Tongue (tissue), 2 donors: Measurements from ENCODE around the gene COL6A3. TPM values are rescaled to one million over a fixed set of nuclear protein-coding genes. Genes with fewer than 3 reads are reported as not detected.
"Not testable (repeated sequence)": the region's sequence is repeated elsewhere in the genome, so short reads cannot be mapped to it uniquely, and the experiment has no call there.

Experiments
- DNase-seq: peaks from one replicate; pipeline ENCODE4 v3.0.0-alpha.2; 2015
- total RNA-seq: library from RNA; depleted of rRNA; stranded (reverse); fragments of >200 nt; gene quantifications from one replicate; pipeline ENCODE4 v1.2.3, GENCODE V29; 2014

The COL6A3 gene
- total RNA-seq, 1 donor from 2014 or later, result 661 TPM

DNA sequence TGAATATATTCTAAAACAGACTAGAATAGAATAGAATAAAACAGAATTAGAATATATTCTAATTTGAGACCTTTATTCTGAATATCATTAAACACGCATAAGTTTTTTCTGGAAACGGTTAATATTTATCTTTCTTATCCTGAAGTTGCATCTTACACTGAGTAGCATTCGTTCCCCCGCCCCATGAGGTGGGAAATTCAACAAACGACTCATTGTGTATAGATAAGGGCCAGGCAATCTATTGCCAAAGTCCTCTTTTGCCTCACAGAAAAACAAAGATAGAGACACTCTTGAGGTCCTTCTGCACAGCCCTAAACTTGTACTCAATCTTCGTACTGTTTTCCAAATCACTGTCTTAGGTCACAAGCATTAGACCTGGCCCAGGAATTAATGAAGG is 98.1 kb downstream of the COL6A3 start:
- DNase-seq, result no peak

GRCh38 chr2:237315170-237315828 is 98.7 kb downstream of the COL6A3 start:
- DNase-seq, result peak; percentile 95

GRCh38 chr2:237314681-237315080 is 99.3 kb downstream of the COL6A3 start:
- DNase-seq, result no peak

- peak; percentile 80 for DNase-seq
These were observed 99.8 kb downstream of the COL6A3 start for GRCh38 chr2:237314198-237314597.

- DNase-seq, result no peak
These were observed 101.8 kb downstream of the COL6A3 start for GRCh38 chr2:237312021-237312755.

- DNase-seq, result no peak
These were observed 103.3 kb downstream of the COL6A3 start for GRCh38 chr2:237310515-237311114.

DNA sequence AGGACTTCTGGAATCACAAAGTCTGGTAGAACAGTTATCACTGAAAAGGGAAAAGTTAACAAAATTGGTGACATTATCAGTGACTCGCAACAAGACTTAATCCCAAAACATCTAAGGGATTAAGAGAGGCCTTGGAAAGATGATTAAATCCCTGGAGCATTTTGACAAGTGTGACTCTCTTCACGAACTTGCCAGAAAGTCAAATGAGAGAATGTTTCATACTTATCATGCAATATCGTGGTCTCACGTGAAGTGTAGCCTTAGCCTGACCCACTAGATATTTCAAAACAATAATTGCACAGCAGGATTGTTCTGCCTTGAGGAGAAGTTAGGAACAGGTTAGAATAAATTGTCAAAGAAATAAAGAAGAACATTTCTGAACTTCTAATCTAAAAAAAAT is 104.5 kb downstream of the COL6A3 start:
- DNase-seq, result no peak

GRCh38 chr2:237309011-237309410 is 105.0 kb downstream of the COL6A3 start:
- DNase-seq, result peak; percentile 83

- DNase-seq, result no peak
These were observed 106.5 kb downstream of the COL6A3 start for GRCh38 chr2:237307474-237307873.

- no peak for DNase-seq
These were observed 107.2 kb downstream of the COL6A3 start for GRCh38 chr2:237306787-237307170.

- no peak for DNase-seq
These were observed 107.7 kb downstream of the COL6A3 start for GRCh38 chr2:237306083-237306786.

GRCh38 chr2:237305579-237305978 is 108.4 kb downstream of the COL6A3 start:
- no peak for DNase-seq

- DNase-seq, result no peak
These were observed 109.0 kb downstream of the COL6A3 start for GRCh38 chr2:237304763-237305514.

GRCh38 chr2:237303244-237303643 is 110.7 kb downstream of the COL6A3 start:
- not testable (repeated sequence) for DNase-seq

GRCh38 chr2:237301595-237301994 is 112.4 kb downstream of the COL6A3 start:
- no peak for DNase-seq

- no peak for DNase-seq
These were observed 113.2 kb downstream of the COL6A3 start for GRCh38 chr2:237300739-237301138.

- DNase-seq, result peak; percentile 90
These were observed 114.1 kb downstream of the COL6A3 start for GRCh38 chr2:237299906-237300305.

DNA sequence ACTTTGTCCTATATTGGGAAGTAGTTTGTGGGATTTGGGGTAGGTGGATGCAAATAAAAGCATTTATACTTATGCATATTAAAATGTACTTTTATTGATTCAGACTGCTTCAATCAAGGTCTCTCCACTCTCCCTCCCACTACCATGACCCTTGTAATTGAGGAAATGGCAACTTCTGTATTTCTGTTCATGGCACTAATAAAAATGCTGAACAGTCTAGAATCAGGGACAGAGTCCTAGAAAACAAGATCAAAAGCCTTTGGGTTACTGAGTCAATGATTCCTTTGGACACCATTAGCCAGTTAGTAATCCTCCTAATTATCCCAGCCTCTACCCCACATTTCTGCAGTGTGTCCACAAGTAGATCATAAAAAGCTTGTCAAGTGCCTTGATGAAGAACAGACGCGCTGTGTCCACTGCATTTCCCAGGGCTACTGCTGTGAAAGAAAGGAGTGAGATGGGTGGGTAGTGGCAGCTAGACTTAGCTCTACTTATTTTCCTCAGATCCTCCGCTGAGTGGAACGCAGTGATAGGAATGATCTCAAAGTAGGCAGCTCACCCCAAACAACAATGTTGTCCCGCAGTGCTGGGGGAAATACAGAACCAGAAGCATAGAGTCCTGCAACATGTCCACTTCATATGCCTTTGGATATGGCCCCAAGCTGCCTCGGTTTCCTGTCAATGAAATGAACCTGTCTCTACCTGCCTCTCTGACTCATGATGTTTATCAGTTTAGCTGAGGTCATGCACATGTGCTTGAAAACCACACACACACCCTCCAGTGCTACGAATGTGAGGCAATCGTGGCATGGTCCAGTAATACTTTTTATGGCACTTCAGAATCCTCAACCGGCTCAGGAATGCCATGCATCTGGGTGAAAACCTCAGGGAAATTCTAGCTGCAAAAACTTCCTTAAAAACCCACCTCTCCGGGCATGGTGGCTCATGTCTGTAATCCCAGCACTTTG is 115.5 kb downstream of the COL6A3 start:
- peak; percentile 45 for DNase-seq

GRCh38 chr2:237297421-237298150 is 116.4 kb downstream of the COL6A3 start:
- no peak for DNase-seq

- DNase-seq, result no peak
These were observed 117.2 kb downstream of the COL6A3 start for GRCh38 chr2:237296756-237297155.
